ENCODE data around the gene REEP1.
A peak's percentile ranks its signal among the peaks of the same experiment; 100 is the strongest.

REEP1 gene

GRCh38 chr2:86313341-86313740 is 24.1 kb downstream of the REEP1 start:
- H3K4me2 ChIP-seq (ENCODE audit: insufficient read depth, low read length, poor library complexity, severe bottlenecking): no peak overlapping the region
- H3K9me3 ChIP-seq (replicated peaks in 1 of 2; ENCODE audit: control insufficient read depth in 2 of 2, insufficient read depth in 1 of 2, low read depth in 1 of 2, low read length in 2 of 2): no peaks in the 10 kb centered on the region
- H3K18ac ChIP-seq (ENCODE audit: low read length): peak overlapping the region; percentile 32
- no peak overlapping the region for H4K8ac ChIP-seq (ENCODE audit: low read depth, low read length)
- H4K91ac ChIP-seq (ENCODE audit: low read depth, low read length, poor library complexity): no peak overlapping the region
- H3K14ac ChIP-seq (ENCODE audit: low read length): no peak overlapping the region
- no peak overlapping the region for H3K4me3 ChIP-seq (ENCODE audit: low read length in 2 of 2)
- no peak overlapping the region for H2BK120ac ChIP-seq (ENCODE audit: low read depth, low read length)
- WGBS, 2 donors (ENCODE audit: extremely low coverage in 2 of 2, insufficient read length in 2 of 2, insufficient replicate concordance in 1 of 2): no CpG with 5 or more reads among the region's 2 CpGs
- no peak overlapping the region for H2AK5ac ChIP-seq (ENCODE audit: low read depth, low read length)
- peaks cover 0 to 26% (median 0%) of the 10 kb centered on the region in 3 experiments for H3K27me3 ChIP-seq (ENCODE audit: control insufficient read depth in 3 of 3, insufficient read depth in 3 of 3, low read depth in 1 of 3, low read length in 3 of 3)
- H3K79me1 ChIP-seq (ENCODE audit: low read depth, low read length): no peaks in the 10 kb centered on the region
- H2AFZ ChIP-seq (ENCODE audit: low read length): no peak overlapping the region
- H3K23ac ChIP-seq (ENCODE audit: low read depth, low read length, poor library complexity): no peak overlapping the region
- H2BK5ac ChIP-seq (ENCODE audit: low read length): no peak overlapping the region
- H3K4me1 ChIP-seq (ENCODE audit: control insufficient read depth in 2 of 2, insufficient read depth in 1 of 2, low read depth in 1 of 2, low read length in 2 of 2): no peaks in the 10 kb centered on the region
- no peak overlapping the region for H3K27ac ChIP-seq (replicated peaks; ENCODE audit: low read length)
- no peak overlapping the region for H3K9ac ChIP-seq (ENCODE audit: low read depth, low read length, poor library complexity)
- no peak overlapping the region for H2BK12ac ChIP-seq (ENCODE audit: low read length)
- H2BK15ac ChIP-seq (ENCODE audit: low read length): no peak overlapping the region
- DNase-seq (ENCODE audit: low spot score): no peak
- H3K4ac ChIP-seq (ENCODE audit: low read length): no peak overlapping the region
- H3K36me3 ChIP-seq (replicated peaks in 1 of 2; ENCODE audit: control insufficient read depth in 2 of 2, insufficient read depth in 2 of 2, low read length in 2 of 2): no peaks in the 10 kb centered on the region

DNA sequence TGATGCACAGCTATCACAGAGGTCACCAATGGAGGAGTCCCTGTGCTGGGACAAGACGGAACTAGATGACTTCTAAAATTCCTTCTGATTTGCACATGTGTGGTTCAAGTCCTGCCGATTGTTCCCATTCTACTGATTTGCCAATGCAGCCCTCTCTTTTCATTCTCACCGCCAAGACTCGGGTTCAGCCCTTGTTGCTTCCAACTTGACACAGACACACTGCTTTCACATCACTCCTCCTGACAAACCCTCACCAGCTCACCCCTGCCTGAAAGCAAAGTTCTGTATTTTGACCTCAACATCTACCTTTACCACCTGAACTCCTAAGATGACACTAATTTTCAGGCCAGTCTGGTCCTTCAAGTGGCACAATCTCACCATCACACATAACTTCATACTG is 25.5 kb downstream of the REEP1 start:
- Histone ChIP-seq H4K91ac (ENCODE audit: low read depth, low read length, poor library complexity) (no peak overlapping the region), H3K27me3 (ENCODE audit: control insufficient read depth in 3 of 3, insufficient read depth in 3 of 3, low read depth in 1 of 3, low read length in 3 of 3) (peaks cover 0 to 26% (median 0%) of the 10 kb centered on the region in 3 experiments), H3K36me3 (replicated peaks in 1 of 2; ENCODE audit: control insufficient read depth in 2 of 2, insufficient read depth in 2 of 2, low read length in 2 of 2) (no peaks in the 10 kb centered on the region), H3K4ac (ENCODE audit: low read length) (no peak overlapping the region), H3K79me1 (ENCODE audit: low read depth, low read length) (no peaks in the 10 kb centered on the region), H2BK120ac (ENCODE audit: low read depth, low read length) (no peak overlapping the region), H4K8ac (ENCODE audit: low read depth, low read length) (no peak overlapping the region), H3K18ac (ENCODE audit: low read length) (no peak overlapping the region), H2AFZ (ENCODE audit: low read length) (no peak overlapping the region), H3K27ac (replicated peaks; ENCODE audit: low read length) (no peak overlapping the region), H3K4me1 (ENCODE audit: control insufficient read depth in 2 of 2, insufficient read depth in 1 of 2, low read depth in 1 of 2, low read length in 2 of 2) (no peaks in the 10 kb centered on the region), H3K4me2 (ENCODE audit: insufficient read depth, low read length, poor library complexity, severe bottlenecking) (no peak overlapping the region), H3K9me3 (replicated peaks in 1 of 2; ENCODE audit: control insufficient read depth in 2 of 2, insufficient read depth in 1 of 2, low read depth in 1 of 2, low read length in 2 of 2) (no peaks in the 10 kb centered on the region), H3K4me3 (ENCODE audit: low read length in 2 of 2) (no peak overlapping the region), H3K14ac (ENCODE audit: low read length) (no peak overlapping the region), H3K23ac (ENCODE audit: low read depth, low read length, poor library complexity) (no peak overlapping the region), H2BK5ac (ENCODE audit: low read length) (no peak overlapping the region), H3K9ac (ENCODE audit: low read depth, low read length, poor library complexity) (no peak overlapping the region), H2BK15ac (ENCODE audit: low read length) (no peak overlapping the region), H2AK5ac (ENCODE audit: low read depth, low read length) (no peak overlapping the region), H2BK12ac (ENCODE audit: low read length) (no peak overlapping the region)
- DNase-seq (ENCODE audit: low spot score): no peak
- WGBS, 2 donors (ENCODE audit: extremely low coverage in 2 of 2, insufficient read length in 2 of 2, insufficient replicate concordance in 1 of 2): no CpG with 5 or more reads among the region's 4 CpGs

DNA sequence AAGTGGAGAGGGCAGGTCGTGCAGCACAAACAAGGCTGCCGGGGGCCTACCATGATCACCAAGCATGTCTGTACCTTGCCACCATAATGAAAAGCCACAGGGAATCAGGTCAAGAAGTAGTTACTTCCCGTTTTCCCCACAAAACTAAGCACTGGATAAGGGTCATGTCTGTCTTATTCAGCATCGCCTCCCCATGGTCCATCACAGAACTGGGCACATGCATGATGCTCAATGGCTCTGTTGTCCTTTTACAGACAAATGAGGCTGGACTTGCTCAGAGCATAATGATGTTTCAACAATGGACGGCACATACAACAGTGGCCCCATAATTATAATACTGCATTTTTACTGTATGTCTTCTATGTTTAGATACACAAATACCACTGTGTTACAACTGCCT is 27.5 kb downstream of the REEP1 start:
- no peak overlapping the region for H2AK5ac ChIP-seq (ENCODE audit: low read depth, low read length)
- no peak overlapping the region for H4K8ac ChIP-seq (ENCODE audit: low read depth, low read length)
- H3K18ac ChIP-seq (ENCODE audit: low read length): no peak overlapping the region
- no peak overlapping the region for H2BK120ac ChIP-seq (ENCODE audit: low read depth, low read length)
- no peaks in the 10 kb centered on the region for H3K36me3 ChIP-seq (replicated peaks in 1 of 2; ENCODE audit: control insufficient read depth in 2 of 2, insufficient read depth in 2 of 2, low read length in 2 of 2)
- no CpG with 5 or more reads among the region's 5 CpGs for WGBS, 2 donors (ENCODE audit: extremely low coverage in 2 of 2, insufficient read length in 2 of 2, insufficient replicate concordance in 1 of 2)
- H3K4me3 ChIP-seq (ENCODE audit: low read length in 2 of 2): no peak overlapping the region
- no peak overlapping the region for H3K23ac ChIP-seq (ENCODE audit: low read depth, low read length, poor library complexity)
- H3K27ac ChIP-seq (replicated peaks; ENCODE audit: low read length): no peak overlapping the region
- no peak overlapping the region for H3K4ac ChIP-seq (ENCODE audit: low read length)
- no peak overlapping the region for H3K4me2 ChIP-seq (ENCODE audit: insufficient read depth, low read length, poor library complexity, severe bottlenecking)
- H2BK5ac ChIP-seq (ENCODE audit: low read length): no peak overlapping the region
- H2AFZ ChIP-seq (ENCODE audit: low read length): no peak overlapping the region
- H3K27me3 ChIP-seq (ENCODE audit: control insufficient read depth in 3 of 3, insufficient read depth in 3 of 3, low read depth in 1 of 3, low read length in 3 of 3): peaks cover 0 to 36% (median 0%) of the 10 kb centered on the region in 3 experiments
- no peak for DNase-seq (ENCODE audit: low spot score)
- H3K4me1 ChIP-seq (ENCODE audit: control insufficient read depth in 2 of 2, insufficient read depth in 1 of 2, low read depth in 1 of 2, low read length in 2 of 2): no peaks in the 10 kb centered on the region
- no peak overlapping the region for H2BK15ac ChIP-seq (ENCODE audit: low read length)
- H3K9ac ChIP-seq (ENCODE audit: low read depth, low read length, poor library complexity): no peak overlapping the region
- H3K14ac ChIP-seq (ENCODE audit: low read length): no peak overlapping the region
- no peaks in the 10 kb centered on the region for H3K9me3 ChIP-seq (replicated peaks in 1 of 2; ENCODE audit: control insufficient read depth in 2 of 2, insufficient read depth in 1 of 2, low read depth in 1 of 2, low read length in 2 of 2)
- H4K91ac ChIP-seq (ENCODE audit: low read depth, low read length, poor library complexity): no peak overlapping the region
- H2BK12ac ChIP-seq (ENCODE audit: low read length): no peak overlapping the region
- no peaks in the 10 kb centered on the region for H3K79me1 ChIP-seq (ENCODE audit: low read depth, low read length)

DNA sequence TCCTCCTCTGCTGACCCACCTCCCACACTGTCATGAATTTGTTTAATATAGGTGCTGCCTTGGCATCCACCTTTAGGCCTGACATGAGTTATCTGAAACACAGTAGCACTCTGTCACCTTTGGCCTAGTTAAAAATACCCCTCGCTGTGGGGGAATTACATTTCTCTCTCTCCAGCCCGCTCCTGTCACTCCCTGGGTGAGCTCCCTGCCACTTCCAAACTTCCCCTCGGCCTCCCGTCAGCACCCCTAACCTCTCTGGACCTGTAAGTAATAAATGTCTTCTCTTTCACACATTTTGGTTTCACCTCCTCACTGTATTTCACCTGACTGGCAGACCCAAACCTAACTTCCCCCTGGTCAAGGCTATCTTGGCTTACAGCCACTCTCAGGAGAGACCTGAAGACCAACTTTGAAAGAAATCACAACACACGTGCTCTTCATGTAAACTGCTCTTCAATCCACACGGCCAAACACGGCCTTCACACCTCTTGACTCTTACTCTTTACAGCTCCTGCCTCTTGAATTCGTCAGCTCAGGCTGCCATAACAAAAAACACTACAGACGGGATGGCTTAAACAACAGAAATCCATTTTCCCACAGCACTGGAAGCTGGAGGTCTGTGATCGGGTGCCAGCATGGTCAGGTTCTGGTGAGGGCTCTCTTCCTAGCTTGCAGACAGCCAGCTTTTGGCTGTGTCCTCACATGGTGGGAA is 28.3 kb downstream of the REEP1 start:
- Histone ChIP-seq H3K27ac (replicated peaks; ENCODE audit: low read length) (no peak overlapping the region), H3K9ac (ENCODE audit: low read depth, low read length, poor library complexity) (no peak overlapping the region), H2AFZ (ENCODE audit: low read length) (no peak overlapping the region), H4K8ac (ENCODE audit: low read depth, low read length) (no peak overlapping the region), H3K36me3 (replicated peaks in 1 of 2; ENCODE audit: control insufficient read depth in 2 of 2, insufficient read depth in 2 of 2, low read length in 2 of 2) (no peaks in the 10 kb centered on the region), H3K23ac (ENCODE audit: low read depth, low read length, poor library complexity) (no peak overlapping the region), H2BK15ac (ENCODE audit: low read length) (no peak overlapping the region), H3K79me1 (ENCODE audit: low read depth, low read length) (no peaks in the 10 kb centered on the region), H2BK120ac (ENCODE audit: low read depth, low read length) (no peak overlapping the region), H3K4me2 (ENCODE audit: insufficient read depth, low read length, poor library complexity, severe bottlenecking) (no peak overlapping the region), H2AK5ac (ENCODE audit: low read depth, low read length) (no peak overlapping the region), H3K4me1 (ENCODE audit: control insufficient read depth in 2 of 2, insufficient read depth in 1 of 2, low read depth in 1 of 2, low read length in 2 of 2) (peaks cover 0 to 2% of the 10 kb centered on the region in 2 donors), H3K4ac (ENCODE audit: low read length) (no peak overlapping the region), H3K27me3 (ENCODE audit: control insufficient read depth in 3 of 3, insufficient read depth in 3 of 3, low read depth in 1 of 3, low read length in 3 of 3) (peaks cover 0 to 41% (median 0%) of the 10 kb centered on the region in 3 experiments), H3K18ac (ENCODE audit: low read length) (no peak overlapping the region), H3K9me3 (replicated peaks in 1 of 2; ENCODE audit: control insufficient read depth in 2 of 2, insufficient read depth in 1 of 2, low read depth in 1 of 2, low read length in 2 of 2) (no peaks in the 10 kb centered on the region), H3K4me3 (ENCODE audit: low read length in 2 of 2) (no peak overlapping the region), H4K91ac (ENCODE audit: low read depth, low read length, poor library complexity) (no peak overlapping the region), H2BK12ac (ENCODE audit: low read length) (no peak overlapping the region), H2BK5ac (ENCODE audit: low read length) (no peak overlapping the region), H3K14ac (ENCODE audit: low read length) (no peak overlapping the region)
- no CpG with 5 or more reads among the region's 10 CpGs for WGBS, 2 donors (ENCODE audit: extremely low coverage in 2 of 2, insufficient read length in 2 of 2, insufficient replicate concordance in 1 of 2)
- DNase-seq (ENCODE audit: low spot score): no peak
